SH-SY5Y (cell line): ENCODE results near the gene CTAG2.

ENCODE experiments used
- GATA2 ChIP-seq: IDR thresholded peaks from 2 replicates; pipeline ENCODE4 v1.6.1; 2011; ENCODE audit warnings: mild to moderate bottlenecking, low read depth, low read length
- GATA3 ChIP-seq: IDR thresholded peaks from 2 replicates; pipeline ENCODE4 v1.6.1; 2011; ENCODE audit warnings: low read depth, mild to moderate bottlenecking, low read length, moderate library complexity

DNA sequence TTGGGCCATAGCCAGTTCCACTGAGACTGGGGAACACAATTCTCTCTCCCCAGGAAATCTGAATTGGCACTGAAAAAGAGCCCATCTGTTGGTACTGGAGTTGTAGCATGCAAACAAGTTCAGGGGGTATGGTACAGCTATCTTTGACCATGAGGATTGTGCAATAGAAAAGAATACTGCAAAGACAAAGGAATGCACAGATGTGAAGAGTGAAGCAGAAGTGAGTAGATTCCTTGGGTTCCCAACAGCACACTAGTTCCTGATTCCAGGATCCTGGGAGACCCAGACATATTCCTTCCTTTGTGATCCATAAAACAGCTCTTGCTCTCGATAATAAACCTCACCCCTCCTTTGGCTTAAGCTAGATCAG, 43.3 kb upstream of the CTAG2 start:
- TF ChIP-seq GATA3, result no peak
- no peak for TF ChIP-seq GATA2
